Measurements from ENCODE around the gene SHLD1.
"Not testable (repeated sequence)": the region's sequence is repeated elsewhere in the genome, so short reads cannot be mapped to it uniquely, and the experiment has no call there.

The SHLD1 gene

DNA sequence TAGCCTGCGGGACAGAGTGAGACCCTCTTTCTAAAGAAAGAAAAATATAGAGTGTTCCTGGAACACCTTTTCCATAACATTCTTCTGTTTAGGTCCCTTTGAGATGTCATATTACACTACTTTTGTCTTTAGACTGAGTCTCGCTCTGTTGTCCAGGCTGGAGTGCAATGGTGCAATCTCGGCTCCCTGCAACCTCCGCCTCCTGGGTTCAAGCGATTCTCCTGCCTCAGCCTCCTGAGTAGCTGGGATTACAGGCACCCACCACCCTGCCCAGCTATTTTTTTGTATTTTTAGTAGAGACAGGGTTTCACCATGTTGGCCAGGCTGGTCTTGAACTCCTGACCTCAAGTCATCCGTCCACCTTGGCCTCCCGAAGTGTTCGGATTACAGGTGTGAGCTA lies 31.2 kb downstream of the SHLD1 start:
- DNase-seq (ENCODE audit: low spot score), result not testable (repeated sequence)

DNA sequence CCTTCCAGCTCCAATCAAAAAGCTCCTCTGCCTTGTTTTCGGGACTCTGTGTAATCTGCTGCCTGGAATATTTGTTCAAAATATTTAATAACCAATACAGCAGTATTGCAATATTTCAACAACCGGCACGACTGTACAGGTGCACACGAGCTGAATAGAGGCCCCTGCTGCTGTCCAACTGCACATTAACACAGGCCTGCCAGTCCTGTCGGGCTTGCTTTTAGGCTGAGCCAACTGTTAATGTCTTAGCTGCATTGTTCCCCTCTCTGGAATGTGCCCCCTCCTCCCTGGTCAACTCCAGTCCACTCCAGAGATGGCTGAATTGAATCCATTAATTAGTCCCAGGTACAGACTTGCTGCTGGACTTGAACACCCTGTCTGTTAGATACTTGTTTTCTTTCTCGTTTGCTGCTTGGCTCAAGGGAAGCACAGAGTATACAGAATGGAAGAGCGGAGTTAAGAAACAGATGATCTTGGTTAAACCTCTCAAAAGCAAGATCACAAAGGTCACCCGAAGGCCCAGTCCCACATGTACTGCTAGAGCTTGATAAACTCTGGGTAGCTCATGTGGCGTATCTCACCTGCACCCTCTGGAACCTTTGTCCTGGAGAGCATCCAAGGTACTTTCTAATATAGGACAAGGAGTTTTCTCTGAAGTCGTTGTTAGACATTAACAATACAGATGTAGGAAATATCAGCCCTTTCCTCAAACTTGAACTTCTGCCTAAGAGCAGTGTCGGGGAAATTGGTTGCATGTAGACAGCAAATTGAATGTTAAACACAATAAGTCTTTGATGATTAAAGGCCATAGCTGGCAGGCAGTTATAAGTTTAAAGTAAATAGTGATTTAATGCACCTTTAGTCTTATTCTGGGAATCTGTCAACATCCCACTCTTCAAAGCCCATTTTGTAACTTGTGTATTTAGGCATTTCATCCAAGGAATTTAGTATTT lies 31.9 kb downstream of the SHLD1 start:
- DNase-seq (ENCODE audit: low spot score), result no peak

DNA sequence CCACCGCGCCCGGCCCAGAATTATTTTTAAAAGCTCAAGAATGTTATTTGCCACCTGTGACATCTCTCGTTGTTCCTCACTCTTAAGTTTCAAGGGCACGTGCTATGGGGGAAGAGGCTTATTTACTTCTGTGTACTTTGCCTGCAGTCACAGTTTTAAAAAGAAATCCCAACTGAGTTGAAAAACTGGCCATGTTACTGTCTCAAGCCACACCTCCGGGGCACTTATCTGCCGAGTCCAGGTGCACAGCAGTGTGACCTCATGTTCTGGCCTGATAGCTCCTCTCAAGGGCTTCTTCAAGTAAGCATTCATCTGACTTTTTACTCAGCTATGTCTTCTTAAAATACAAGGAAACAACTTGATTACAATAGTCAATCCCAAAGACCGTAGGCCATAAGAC lies 34.5 kb downstream of the SHLD1 start:
- DNase-seq (ENCODE audit: low spot score), result no peak

DNA sequence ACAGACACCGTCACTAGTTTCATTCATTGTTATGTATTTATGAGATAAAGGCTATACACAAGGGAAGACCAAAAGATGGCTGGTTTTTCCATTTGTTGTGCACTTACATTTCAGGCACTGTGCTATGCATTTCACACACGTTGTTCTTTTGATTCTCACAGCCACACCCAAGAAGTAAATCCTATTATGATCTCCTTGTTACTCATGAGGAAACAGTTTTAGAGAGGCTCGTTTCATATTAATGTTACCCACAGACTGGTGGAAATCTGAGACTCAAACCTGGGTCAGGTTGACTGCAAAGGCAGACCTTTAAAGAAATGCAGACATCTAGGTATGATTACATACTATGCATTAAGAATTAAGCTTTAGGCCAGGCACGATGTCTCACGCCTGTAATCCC lies 34.9 kb downstream of the SHLD1 start:
- no peak for DNase-seq (ENCODE audit: low spot score)

DNA sequence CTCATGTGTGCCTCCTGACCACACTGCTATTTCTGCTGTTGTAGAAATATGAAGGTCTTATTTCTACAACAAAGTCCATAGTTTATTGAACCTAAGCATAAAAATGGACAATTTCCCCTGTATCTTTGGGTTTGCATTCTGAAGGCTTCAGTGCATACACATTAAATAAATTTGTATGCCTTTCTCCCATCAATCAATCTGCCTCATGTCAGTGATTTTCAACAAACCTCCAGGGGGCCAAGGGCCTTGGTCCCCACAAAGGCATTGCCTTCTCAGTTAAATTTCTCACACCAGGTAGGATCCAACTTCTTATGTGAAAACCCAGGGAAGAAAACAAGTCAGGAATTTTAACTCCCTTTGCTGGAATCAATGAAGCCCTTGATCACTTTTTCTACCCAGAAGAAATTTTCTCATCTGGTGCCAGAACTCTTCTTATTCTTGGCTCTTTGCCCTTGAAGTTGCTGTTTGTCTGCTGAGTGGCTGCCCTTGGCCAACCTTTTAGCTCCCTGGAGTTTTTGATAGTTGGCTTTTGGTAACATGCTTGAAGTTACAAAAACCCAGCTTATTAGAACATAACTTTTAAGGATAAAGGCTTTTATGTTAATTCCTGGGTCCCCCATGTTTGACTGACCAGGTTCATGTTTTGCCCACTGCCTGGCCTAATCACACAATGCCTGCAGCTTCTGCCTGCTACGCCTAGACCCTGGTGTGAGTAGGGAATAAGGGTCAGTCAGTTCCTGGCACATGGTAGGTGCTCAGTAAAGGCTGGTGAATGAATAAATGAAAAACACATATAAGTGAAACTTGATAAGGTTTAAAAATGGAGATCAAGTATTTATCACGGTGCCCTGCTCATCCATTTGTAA lies 37.0 kb downstream of the SHLD1 start:
- DNase-seq (ENCODE audit: low spot score), result no peak

DNA sequence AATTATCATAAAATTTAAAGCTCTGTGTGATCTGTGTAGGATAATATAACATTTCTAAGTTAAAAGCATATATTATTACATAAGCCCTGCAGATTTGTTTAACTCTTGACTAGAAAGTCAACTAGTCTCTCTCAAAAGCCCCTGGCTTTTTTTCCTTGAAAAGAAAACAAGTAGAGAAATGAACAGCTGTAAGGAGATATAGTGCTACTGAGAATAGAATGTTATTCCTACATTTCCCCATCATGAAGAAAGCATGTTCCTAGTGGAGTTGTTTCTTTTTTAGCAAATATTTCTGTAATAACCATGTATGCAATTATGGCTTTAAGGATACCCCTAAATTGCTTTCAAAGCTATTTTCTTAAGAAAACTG lies 37.6 kb downstream of the SHLD1 start:
- DNase-seq (ENCODE audit: low spot score), result no peak

DNA sequence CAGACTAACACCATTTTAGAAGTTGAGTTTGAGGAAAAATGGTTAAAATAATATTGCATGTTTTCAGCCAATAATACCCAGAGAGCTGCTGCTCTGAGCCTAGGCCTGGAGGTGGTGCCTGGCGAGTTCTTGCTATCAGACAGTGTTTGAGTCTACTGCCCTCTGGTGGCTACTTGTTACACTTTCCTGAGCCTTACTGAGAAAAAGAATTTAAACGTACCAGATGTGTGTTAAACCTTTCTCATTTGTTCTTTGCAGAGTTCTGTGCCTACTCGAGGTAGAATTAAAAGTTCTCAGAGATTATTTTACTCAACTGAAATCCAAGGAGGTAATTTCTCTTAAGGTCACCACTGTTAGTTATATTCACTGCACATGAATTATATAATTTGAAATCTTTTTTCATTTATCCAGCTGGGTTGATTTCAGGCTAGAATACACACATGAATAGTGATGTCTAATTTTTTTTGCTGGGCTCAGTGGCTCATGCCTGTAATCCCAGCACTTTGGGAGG lies 38.2 kb downstream of the SHLD1 start:
- DNase-seq (ENCODE audit: low spot score), result peak; percentile 88

DNA sequence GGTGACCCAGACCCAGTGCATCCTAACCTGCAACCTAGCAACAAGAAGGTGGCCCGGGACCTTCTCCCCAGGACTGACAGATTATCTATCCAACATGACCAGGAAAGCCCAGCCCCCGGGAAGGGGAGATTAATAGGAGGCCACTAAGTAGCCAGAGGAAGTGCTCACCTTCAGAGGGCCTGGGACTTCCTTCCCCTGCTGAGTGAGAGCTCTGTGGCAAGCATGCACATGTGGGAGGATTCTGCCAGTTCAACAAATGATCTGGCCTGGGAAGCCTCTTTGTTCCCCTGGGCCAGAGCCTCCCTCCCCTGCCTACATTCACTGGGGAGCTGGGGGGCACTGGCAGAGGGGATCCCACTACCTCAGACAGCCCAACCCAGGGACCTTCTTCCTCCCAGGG lies 39.6 kb downstream of the SHLD1 start:
- DNase-seq (ENCODE audit: low spot score), result no peak

DNA sequence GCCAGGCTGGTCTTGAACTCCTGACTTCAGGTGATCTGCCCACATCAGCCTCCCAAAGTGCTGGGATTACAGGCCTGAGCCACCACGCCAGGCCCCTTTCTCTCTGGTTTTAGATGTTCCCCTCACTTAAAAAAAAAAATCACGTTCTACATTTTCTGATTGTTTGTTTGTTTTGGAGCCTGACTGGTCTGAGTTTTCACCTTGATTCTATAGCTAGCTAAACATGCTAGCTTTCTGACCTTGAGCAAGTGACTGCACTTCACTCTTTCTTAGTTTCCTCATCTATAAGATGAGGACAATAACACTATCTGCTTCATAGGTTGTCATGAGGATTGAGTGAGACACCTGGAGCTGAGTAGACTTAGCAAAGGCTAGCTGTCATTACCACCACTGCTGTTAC lies 43.7 kb downstream of the SHLD1 start:
- no peak for DNase-seq (ENCODE audit: low spot score)

DNA sequence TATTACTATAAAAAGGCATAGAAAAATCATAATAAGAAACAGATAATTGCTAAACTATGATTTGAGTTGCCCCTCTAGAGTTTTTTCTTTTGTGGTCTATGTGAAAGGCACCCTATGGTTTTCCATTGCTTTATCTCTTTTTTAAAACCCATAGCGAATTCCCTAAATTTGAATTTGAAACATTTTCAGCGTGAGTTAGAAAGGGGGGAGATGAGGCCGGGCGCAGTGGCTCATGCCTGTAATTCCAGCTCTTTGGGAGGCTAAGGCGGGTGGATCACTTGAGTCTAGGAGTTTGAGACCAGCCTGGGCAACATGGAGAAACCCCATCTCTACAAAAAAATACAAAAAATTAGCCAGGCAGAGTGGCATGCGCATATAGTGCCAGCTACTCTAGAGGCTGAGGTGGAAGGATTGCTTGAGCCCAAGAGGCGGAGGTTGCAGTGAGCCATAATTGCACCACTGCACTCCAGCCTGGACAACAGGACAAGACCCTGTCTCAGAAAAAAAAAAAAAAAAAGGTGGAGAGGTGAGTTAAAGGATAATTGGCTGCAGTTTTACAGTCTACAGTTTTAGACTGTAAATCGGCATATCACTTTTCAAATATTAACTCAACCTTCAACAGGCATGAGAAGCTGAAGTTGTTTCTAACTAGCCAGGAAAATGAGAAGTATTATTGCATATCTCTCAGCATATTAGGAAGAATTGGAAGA lies 46.3 kb downstream of the SHLD1 start:
- no peak for DNase-seq (ENCODE audit: low spot score)

DNA sequence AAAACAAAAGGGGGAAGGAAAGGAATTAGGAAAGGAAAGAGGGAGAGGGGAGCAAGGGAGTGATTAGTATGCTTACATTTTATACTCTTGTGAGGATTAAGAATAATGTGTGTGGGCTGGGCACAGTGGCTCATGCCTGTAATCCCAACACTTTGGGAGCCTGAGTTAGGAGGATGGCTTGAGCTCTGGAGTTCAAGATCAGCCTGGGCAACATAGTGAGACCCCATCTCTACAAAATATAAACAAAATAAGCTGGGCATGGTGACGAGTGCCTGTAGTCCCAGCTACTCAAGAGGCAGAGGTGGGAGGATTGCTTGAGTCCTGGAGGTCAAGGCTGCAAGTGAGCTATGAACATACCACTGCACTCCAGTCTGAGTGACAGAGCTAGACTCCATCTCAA lies 47.0 kb downstream of the SHLD1 start:
- no peak for DNase-seq (ENCODE audit: low spot score)

DNA sequence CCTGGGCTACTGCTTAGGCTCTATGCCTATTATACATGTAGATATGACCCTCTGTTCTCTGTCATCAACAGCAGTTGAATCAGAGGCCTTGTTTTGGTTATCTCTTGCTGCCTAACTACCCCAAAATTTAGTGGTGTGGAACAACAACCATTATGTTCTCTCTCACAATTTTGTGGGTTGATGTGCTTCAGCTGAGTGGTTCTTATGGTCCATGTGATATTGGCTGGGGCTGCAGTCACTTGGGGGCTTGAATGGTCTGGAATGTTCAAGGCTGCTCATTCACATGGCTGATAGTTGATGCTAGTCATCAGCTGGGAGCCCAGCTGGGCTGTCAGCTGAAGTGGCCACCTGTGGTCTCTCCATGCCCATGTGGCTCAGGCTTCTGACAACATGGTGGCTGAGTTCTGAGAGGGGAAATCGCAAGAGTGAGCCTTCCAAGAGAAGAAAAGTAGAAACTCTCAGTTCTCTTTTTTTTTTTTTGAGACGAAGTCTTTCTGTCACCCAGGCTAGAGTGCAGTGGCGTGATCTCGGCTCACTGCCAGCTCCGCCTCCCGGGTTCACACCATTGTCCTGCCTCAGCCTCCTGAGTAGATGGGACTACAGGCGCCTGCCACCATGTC lies 47.8 kb downstream of the SHLD1 start:
- no peak for DNase-seq (ENCODE audit: low spot score)

DNA sequence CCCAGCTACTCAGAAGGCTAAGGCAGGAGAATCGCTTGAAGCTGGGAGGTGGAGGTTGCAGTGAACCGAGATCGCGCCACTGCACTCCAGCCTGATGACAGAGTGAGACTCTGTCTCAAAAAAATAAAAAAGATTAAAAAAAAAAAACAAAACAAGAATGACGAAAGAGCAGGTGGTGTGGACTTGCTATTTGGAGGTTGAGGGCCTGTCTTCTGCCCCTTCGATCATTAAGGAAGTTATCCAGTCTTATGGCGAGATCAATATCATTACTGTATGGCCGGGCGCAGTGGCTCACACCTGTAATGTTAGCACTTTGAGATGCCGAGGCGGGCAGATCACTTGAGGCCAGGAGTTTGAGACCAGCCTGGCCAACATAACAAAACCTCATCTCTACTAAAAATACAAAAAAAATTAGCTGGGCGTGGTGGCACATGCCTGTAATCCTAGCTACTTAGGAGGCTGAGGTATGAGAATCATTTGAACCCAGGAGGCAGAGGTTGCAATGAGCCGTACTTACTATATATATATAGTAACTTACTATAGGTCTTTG lies 53.6 kb downstream of the SHLD1 start:
- DNase-seq (ENCODE audit: low spot score), result not testable (repeated sequence)

DNA sequence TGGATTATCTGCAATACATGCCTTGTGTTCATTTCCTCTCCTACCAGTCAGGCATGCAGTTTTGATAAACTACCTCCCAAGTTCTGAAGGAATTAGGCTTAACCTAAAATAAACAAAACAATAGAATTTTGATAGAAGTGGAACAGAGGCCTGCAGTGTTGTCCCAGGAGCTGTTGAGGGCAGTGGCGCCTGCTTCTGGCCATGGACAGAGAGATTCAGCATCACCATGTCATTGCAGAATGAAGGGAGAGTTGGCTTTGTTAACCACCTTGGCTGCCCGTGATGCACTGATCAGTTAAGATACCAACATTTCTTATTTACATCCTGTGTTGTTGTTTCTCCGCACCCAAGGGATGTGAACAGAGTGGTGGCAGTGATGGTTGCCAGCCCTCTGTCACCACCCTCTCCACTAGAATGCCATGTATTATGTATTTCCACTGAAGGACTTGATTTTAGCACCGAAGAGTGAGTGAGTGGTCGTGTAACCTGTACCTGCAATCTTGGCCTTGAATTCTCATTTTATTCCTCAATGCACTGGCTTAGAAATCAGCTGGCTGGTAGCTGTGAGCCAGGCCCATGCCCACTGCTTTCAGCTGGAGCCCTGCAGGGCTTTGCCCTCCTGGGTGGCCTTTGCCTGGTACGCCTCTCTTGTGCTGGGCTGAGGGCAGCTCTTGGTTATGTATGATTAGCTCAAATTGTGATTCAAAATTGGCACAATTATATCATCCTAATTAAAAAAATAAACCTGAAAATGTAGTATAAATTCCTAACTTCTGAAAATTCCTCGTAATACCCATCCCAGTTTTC lies 56.5 kb downstream of the SHLD1 start:
- DNase-seq (ENCODE audit: low spot score), result no peak

DNA sequence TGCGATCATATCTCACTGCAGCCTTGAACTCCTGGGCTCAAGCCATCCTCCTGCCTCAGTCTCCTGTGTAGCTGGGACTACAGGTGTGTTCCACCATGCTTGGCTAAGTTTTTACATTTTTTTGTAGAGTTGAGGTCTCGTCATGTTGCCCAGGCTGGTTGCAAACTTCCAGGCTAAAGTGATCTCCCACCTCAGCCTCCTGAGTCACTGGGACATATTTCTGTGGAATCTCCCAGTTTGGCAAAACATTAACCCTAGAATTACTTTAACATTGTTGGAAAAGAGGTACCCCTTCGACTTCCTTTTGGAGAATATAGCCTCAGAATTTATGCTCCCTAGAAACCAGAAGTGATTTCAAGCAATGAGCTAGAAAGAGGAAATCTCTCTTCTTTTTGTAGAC lies 57.2 kb downstream of the SHLD1 start:
- no peak for DNase-seq (ENCODE audit: low spot score)

DNA sequence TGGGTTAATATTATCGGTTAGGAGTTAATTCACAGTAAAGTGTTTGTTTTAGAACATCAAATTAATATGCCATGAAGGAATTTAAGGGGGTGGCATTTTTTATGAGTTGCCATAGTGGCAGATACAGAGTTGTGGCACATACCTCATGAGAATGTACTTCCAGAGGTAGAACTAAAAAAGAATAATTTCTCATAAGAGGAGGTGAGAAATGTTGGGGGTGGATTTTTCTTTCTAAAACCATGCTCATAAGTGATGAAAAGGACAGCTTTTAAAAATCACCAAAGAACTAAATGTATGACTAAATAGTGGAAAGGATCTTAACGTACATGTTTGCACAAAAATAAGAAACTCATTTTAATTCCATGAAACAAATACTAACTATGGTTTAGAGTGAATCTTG lies 58.7 kb downstream of the SHLD1 start:
- DNase-seq (ENCODE audit: low spot score), result no peak

DNA sequence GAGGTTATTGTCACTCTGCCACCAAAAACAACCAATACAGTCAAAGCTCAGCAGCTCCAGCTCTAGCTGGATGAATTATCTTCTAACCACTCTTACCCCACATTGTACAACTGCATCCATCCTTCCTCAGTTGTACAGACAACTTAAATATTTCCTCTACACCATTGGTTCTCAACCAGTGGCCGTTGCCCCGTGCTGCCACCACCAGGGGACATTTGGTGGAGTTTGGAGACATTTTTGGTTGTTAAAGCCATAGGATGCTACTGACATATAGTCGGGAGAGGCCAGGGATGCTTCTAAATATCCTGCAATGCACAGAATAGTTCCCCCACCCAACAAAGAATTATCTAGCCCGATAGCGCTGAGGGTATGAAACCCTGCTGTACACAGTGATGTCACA lies 59.3 kb downstream of the SHLD1 start:
- DNase-seq (ENCODE audit: low spot score), result no peak

DNA sequence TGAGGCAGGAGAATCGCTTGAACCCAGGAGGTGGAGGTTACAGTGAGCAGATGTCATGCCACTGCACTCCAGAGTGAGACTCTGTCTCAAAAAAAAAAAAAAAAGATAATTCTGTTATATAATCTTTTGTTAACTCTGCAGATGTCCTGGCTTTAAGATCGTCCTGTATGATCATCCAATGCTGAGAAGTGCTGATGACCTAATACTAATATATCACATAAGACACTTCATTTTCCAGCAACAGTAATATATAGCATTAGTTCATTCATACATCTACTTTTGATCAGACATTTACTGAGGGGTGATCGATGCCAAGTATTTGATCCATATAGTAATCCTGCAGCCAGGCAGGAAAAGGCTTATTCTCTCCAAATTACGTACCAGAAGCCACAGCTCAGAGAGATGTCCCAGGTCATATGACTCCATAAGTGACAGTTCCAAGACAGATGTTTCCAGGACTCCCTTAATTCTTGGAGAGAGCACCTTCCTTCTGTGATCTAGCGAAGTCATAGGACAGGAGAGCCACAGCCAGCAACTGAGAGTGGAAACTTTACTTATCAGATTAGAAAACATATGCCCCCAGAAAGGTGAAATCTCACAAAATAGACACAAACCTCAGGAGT lies 60.7 kb downstream of the SHLD1 start:
- no peak for DNase-seq (ENCODE audit: low spot score)

DNA sequence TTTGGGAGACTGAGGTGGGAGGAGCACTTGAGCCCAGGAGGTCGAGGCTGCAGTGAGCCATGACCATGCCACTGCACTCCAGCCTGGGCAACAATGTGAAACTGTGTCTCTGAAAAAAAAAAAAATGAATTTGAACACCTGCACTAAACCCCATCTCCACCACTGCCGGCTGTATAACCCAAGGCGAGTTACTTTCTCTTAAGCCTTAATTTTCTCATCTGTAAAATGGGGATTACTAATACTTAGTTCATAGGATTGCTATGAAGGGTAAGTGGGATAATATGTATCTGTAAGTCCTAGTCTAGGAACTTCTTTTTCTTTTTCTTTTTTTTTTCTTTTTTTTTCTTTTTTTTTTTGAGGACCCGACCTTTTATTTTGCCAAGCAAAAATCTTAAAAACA lies 61.5 kb downstream of the SHLD1 start:
- no peak for DNase-seq (ENCODE audit: low spot score)

DNA sequence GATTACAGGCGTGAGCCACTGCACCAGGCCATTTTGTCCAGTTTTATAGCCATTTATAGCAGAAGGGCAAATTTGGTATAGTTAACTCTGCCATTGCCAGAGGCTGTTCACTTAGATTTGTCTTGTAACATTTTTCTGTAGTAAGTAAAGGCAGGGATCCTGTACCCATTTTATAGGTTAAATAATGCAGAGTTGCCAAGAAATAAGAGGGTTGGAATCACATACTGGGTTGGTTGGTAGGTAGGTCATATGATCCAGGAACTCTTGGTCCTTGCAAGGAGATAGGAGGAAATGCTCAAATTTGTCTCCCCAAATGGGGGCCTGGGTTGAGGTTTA lies 68.1 kb downstream of the SHLD1 start:
- no peak for DNase-seq (ENCODE audit: low spot score)

Measured in CD4-positive, alpha-beta T cell treated with Interleukin-6 at 100 ng/mL for 8 hours (primary cell).